HG02981 (cell line): ENCODE results near the gene PA2G4.
"Not testable (repeated sequence)": the region's sequence is repeated elsewhere in the genome, so short reads cannot be mapped to it uniquely, and the experiment has no call there.

Experiments
- ATAC-seq: cut with Tn5 transposase; IDR thresholded peaks from one replicate; pipeline ENCODE4 v1.9.1; 2021; ENCODE audit warnings: mild to moderate bottlenecking, moderate library complexity; ENCODE audit not compliant: unreplicated experiment

The PA2G4 gene

GRCh38 chr12:56104109-56104814 lies at the start of gene PA2G4:
PA2G4 (plus strand) TSS chr12:56104559; CDS start chr12:56104738, 179 bp downstream.
- peak; percentile 92 for ATAC-seq

GRCh38 chr12:56059964-56060363 lies 44.4 kb upstream of the PA2G4 start:
- ATAC-seq: not testable (repeated sequence)

GRCh38 chr12:56061982-56062381 lies 42.4 kb upstream of the PA2G4 start:
- no peak for ATAC-seq

- no peak for ATAC-seq
These were observed 41.4 kb upstream of the PA2G4 start for GRCh38 chr12:56062996-56063395.

- no peak for ATAC-seq
These were observed 32.7 kb upstream of the PA2G4 start for GRCh38 chr12:56071648-56072047.

DNA sequence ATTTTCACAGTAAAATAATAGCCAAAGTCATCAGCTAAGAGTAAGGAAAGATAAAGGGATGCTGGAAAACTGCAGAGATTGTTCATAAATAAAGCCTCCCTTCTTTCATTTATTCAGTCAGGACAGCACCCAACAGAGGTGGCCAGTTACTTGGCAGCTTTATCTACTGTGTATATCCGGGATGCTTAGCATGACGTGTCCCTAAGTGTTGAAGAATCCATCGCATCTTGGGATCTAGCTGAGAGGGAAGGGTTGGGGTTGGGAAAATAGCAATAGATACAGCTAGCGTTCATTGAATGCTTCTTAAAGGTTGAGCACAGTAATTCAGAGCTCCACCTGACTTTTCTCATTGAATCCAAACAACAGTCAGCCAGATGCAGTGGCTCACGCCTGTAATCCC lies 30.0 kb upstream of the PA2G4 start:
- ATAC-seq: no peak

DNA sequence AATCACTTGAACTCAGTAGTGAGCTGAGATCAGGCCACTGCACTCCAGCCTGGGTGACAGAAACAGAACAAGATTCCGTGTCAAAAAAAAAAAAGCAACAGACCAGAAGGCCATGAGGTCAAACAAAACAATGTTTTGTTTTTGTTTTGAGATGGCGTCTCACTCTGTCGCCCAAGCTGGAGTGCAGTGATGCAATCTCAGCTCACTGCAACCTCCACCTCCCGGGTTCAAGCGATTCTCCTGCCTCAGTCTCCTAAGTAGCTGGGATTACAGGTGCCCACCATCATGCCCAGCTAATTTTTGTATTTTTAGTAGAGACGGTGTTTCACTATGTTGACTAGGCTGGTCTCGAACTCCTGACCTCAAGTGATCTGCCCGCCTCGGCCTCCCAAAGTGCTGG lies 26.4 kb upstream of the PA2G4 start:
- not testable (repeated sequence) for ATAC-seq

- ATAC-seq: no peak
These were observed 25.9 kb upstream of the PA2G4 start for GRCh38 chr12:56078427-56078826.

DNA sequence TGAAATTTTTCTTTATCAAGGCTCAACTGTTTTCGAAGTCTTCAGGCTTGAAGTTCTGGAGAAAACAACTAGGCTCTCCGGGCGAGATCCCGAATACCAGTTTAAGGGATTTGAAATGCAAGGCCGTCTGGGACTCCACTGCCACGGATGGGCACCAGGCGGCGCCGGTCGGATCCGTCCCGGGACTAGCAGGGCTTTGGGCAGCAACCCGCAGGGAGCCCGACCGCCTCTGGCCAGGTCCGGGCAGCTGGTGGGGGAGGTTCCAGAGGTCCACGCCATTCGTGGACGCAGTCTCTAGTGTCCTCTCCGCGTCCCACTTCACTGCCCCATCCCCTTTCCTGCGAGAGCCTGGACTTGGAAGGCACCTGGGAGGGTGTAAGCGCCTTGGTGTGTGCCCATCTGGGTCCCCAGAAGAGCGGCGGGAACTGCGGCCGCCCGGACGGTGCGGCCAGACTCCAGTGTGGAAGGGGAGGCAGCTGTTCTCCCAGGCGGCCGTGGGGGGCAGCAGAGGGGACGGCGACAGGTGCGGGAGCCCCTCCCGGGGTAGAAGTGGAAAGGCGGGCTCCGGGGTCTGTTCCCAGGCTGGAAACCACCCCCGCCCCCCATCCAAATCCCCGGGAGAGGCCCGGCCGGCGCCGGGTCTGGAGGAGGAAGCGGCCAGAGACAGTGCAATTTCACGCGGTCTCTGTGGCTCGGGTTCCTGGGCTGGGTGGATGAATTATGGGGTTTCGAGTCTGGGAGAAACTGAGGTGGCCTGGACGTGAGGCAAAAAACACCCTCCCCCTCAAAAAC lies 25.2 kb upstream of the PA2G4 start:
- peak; percentile 74 for ATAC-seq

GRCh38 chr12:56079723-56080555 lies 24.4 kb upstream of the PA2G4 start, which contains the start of gene ERBB3:
ERBB3 (plus strand) TSS chr12:56080165; CDS start chr12:56080301, 136 bp downstream.
- no peak for ATAC-seq

GRCh38 chr12:56080556-56081138 lies 23.7 kb upstream of the PA2G4 start:
- ATAC-seq: no peak

DNA sequence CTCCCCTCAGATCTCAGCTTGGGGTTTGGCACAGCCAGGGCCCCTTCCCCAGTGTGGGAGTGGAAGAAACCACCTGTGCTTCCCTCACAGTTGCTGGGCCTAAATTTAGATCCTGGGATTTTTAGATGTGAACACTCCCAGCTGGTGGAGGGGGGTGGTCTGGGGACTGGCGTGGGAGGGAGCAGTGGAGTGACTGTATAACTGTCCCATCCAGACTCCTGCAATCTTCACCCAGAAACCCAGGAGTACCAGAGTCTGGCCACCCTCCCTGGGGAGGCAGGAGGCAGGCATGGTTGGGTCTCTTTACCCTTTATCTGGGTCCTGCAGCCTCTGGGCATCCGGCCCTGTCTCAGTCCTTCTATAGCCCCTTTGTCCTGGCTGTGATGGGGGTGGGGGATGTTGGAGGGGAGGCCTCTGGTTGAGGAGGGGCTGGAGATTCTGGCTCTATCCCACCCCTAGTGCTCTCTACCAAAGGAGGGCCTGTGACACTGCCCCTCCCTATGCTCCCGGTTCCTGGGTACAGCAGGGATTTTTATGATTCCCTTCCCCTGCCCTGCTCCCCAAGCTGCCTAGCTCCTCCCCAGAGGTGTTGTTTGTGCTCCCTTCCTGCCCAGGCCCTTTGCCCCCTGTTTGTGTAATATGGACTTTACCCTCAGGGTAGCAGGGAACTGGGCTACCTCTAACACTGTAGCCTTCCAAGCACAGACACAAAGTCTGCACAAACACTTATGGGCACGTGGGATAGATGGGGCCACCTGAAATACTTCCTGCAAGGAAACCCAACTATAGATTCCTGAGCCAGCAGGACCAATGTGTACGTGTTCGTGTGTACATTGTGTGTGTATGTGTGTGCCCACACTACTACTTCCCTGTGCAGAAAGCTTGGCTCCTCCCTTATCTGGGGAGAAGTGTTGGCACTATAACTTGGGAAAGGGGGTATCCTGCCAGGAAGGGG lies 22.7 kb upstream of the PA2G4 start:
- ATAC-seq: no peak

DNA sequence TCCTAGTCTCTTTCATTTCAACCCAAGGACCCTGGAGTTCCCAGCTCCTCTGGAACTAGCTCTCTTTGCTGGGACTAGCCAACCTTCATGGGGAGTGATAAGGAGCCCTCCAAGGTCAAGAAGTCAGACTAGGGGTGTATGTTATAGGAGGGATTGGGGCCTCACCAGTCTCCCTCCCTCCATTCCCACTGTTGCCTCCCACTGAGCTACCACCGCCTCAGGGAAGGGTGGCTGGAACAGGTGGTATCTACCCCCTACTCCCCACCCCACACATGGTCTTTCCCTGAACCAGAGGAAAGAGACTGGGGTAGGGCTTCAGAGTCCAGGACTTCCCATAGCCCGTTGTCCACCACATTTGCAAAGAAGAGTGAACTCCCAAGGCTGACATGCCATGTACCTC lies 22.0 kb upstream of the PA2G4 start:
- no peak for ATAC-seq

- ATAC-seq: no peak
These were observed 21.4 kb upstream of the PA2G4 start for GRCh38 chr12:56082967-56083366.

GRCh38 chr12:56084958-56085543 lies 19.3 kb upstream of the PA2G4 start:
- ATAC-seq: no peak

- ATAC-seq: no peak
These were observed 18.3 kb upstream of the PA2G4 start for GRCh38 chr12:56086096-56086495.

GRCh38 chr12:56086608-56087007 lies 17.8 kb upstream of the PA2G4 start:
- ATAC-seq: no peak

DNA sequence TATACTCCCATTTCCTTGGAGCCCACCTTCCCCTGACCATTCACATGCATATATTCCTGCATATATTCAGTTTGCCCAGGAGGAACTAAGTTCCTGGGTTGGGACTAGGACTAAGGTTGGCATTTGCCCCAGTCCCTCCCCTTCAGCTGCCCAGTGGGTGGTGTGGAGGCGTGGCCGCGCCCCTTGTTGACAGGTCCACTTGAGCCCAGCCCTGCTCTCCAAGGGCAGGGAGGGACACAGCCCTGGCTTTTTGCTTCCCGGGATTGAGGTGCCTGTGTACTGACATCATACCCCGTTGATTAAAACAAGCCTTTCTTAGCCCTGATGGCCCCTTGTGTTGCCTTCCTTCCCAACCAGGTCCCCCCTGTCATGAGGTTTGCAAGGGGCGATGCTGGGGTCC lies 17.1 kb upstream of the PA2G4 start:
- ATAC-seq: no peak

GRCh38 chr12:56097738-56098137 lies 6.6 kb upstream of the PA2G4 start:
- ATAC-seq: no peak
